Activated B cell treated with CpG ODN at 0.5 μM for 24 hours (primary cell): ENCODE results near the gene RASGRF2. TPM values are rescaled to one million over a fixed set of nuclear protein-coding genes. Genes with fewer than 3 reads are reported as not detected.

Experiments used
- ATAC-seq: fragments of 200-7000 bp; cut with Tn5 transposase; one replicate; pipeline ENCODE4 v1.10.0; 2021; ENCODE audit warnings: low read depth, mild to moderate bottlenecking, moderate library complexity
- CTCF ChIA-PET: fragments of 350-600 bp; sonication (Branson Sonifier 250); formaldehyde crosslinking; loops from one replicate; lab custom pipeline; 2021; ENCODE audit warnings: antibody characterized with exemption; lab: Charles Lee
- POLR2A ChIA-PET: fragments of 350-600 bp; sonication (Branson Sonifier 250); formaldehyde crosslinking; loops from one replicate; lab custom pipeline; 2021; ENCODE audit warnings: antibody characterized with exemption; lab: Charles Lee
- DNase-seq: peaks from one replicate; pipeline ENCODE4 v3.0.0; 2022
- H3K27ac Mint-ChIP-seq: one replicate; pipeline ENCODE4 v1.8.0; 2020; ENCODE audit warnings: mixed read lengths
- H3K27me3 Mint-ChIP-seq: one replicate; pipeline ENCODE4 v1.8.0; 2021; ENCODE audit warnings: mixed read lengths
- H3K36me3 Mint-ChIP-seq: one replicate; pipeline ENCODE4 v1.8.0; 2021; ENCODE audit warnings: low read depth, mixed read lengths
- H3K4me1 Mint-ChIP-seq: one replicate; pipeline ENCODE4 v1.8.0; 2021; ENCODE audit warnings: mixed read lengths
- H3K4me3 Mint-ChIP-seq: one replicate; pipeline ENCODE4 v1.8.0; 2020; ENCODE audit warnings: mild to moderate bottlenecking, mixed read lengths
- H3K9me3 Mint-ChIP-seq: one replicate; pipeline ENCODE4 v1.8.0; 2020; ENCODE audit warnings: mixed read lengths
- CTCF ChIP-seq: fragments of 200-600 bp; IDR thresholded peaks from one replicate; pipeline ENCODE4 v1.8.0; 2022; ENCODE audit warnings: antibody characterized with exemption, mild to moderate bottlenecking
- intact Hi-C: fragments of 100-400 bp; cut with micrococcal nuclease; formaldehyde crosslinking; loops from one replicate; pipeline ENCODE4 v1.15.1; 2024
- total RNA-seq: library from RNA; stranded (reverse); gene quantifications from 2 replicates; pipeline ENCODE4 v1.2.3, GENCODE V29; 2022

Gene RASGRF2
- total RNA-seq, 1 donor from 2014 or later: 0.64 TPM

DNA sequence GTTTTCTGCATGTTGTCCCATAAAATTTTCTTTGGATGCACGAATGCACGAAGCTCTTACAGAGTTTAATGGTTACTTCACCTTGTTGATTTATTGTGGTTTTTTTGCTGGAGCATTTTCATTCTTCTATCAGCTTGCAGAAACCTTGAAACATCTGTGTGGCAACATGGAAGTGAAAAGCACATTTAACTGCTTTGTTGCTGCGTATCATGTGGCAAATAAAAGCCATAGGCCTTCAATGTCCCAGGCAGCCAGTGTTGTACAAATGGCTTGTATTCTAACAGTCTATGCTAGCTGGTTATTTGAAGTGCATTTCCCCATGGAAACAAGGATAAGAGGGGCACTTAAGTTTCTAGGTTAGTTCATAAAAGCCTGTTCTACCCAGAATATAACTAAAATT is 42.5 kb upstream of the RASGRF2 start:
- no peak for DNase-seq
- POLR2A ChIA-PET: no interaction called here

DNA sequence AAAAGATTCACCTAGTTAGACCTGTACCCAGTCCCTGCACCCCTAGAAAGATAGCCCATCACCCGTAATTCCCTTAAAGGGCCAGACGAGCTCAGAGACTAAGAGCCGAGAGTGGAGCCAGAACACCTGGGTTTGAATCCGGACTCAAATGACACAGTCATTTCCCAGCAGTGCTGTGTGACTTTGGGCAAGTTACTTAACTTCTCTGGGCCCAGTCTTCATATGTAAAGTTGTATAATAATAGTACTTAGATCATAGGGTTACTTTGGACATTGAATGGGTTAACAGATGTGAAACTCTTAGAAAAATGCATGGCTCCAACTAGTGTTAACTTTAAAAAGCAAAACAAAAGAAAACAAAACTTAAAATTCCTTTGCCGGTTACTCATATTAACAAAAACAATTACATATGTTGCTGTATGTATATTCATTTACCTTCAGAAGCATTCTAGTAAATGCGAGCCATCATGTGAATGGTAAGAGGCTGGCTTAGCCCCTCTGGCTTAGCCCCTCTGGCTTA is 40.4 kb upstream of the RASGRF2 start:
- ChIA-PET POLR2A (no interaction called here), CTCF (no interaction called here)
- ATAC-seq (no peak), DNase-seq (no peak)
- TF ChIP-seq CTCF: no peak
- Mint-ChIP-seq H3K9me3 (no peaks in the 10 kb centered on the region), H3K4me3 (no peak overlapping the region), H3K4me1 (no peaks in the 10 kb centered on the region), H3K36me3 (no peaks in the 10 kb centered on the region), H3K27ac (no peak overlapping the region), H3K27me3 (peaks cover 2% of the 10 kb centered on the region)
- intact Hi-C loops: no loop called here

More for the DNA sequence above, 42.5 kb upstream of the RASGRF2 start:
- no peak overlapping the region for H3K27ac Mint-ChIP-seq
- CTCF ChIA-PET: no interaction called here
- no peak for TF ChIP-seq CTCF
- H3K4me1 Mint-ChIP-seq: no peaks in the 10 kb centered on the region
- intact Hi-C loops: no loop called here
- no peak for ATAC-seq
- peaks cover 2% of the 10 kb centered on the region for H3K27me3 Mint-ChIP-seq
- no peaks in the 10 kb centered on the region for H3K9me3 Mint-ChIP-seq
- H3K4me3 Mint-ChIP-seq: no peak overlapping the region
- H3K36me3 Mint-ChIP-seq: no peaks in the 10 kb centered on the region

DNA sequence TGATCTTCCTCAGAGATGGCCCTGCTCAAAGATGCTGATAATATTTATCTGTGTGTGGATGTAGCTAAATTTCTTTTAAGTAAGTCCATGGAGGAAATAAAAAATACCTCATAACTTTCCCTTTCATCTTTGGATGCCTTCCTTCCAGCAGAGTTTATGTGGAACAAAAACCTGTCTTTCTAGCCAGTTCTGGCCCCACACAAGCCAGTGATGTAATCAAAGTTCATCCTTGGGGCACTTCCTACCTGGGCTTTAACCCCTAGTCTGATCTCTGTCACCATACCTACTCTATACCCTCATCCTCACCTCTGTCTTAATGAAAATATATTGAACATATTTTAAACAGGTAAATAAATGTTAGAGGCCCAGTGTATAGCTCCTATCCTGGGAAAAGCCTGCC is 39.8 kb upstream of the RASGRF2 start:
- no peaks in the 10 kb centered on the region for H3K9me3 Mint-ChIP-seq
- no peak overlapping the region for H3K4me3 Mint-ChIP-seq
- DNase-seq (no peak), ATAC-seq (no peak)
- no peak overlapping the region for H3K27ac Mint-ChIP-seq
- no peak for TF ChIP-seq CTCF
- ChIA-PET POLR2A (no interaction called here), CTCF (no interaction called here)
- no peaks in the 10 kb centered on the region for H3K4me1 Mint-ChIP-seq
- H3K27me3 Mint-ChIP-seq: peaks cover 2% of the 10 kb centered on the region
- intact Hi-C loops: no loop called here
- H3K36me3 Mint-ChIP-seq: no peaks in the 10 kb centered on the region

GRCh38 chr5:80921026-80921425 is 39.1 kb upstream of the RASGRF2 start:
- ChIA-PET CTCF (no interaction called here), POLR2A (no interaction called here)
- TF ChIP-seq CTCF: no peak
- Mint-ChIP-seq H3K9me3 (no peaks in the 10 kb centered on the region), H3K27me3 (peaks cover 2% of the 10 kb centered on the region), H3K4me1 (no peaks in the 10 kb centered on the region), H3K4me3 (no peak overlapping the region), H3K27ac (no peak overlapping the region), H3K36me3 (no peaks in the 10 kb centered on the region)
- intact Hi-C loops: no loop called here
- no peak for ATAC-seq
- DNase-seq: no peak

GRCh38 chr5:80925931-80926330 is 34.2 kb upstream of the RASGRF2 start:
- TF ChIP-seq CTCF: no peak
- intact Hi-C loops: no loop called here
- Mint-ChIP-seq H3K4me3 (no peak overlapping the region), H3K4me1 (peaks cover 10% of the 10 kb centered on the region), H3K27ac (no peak overlapping the region), H3K36me3 (no peaks in the 10 kb centered on the region), H3K9me3 (no peaks in the 10 kb centered on the region), H3K27me3 (peaks cover 1% of the 10 kb centered on the region)
- ChIA-PET POLR2A (no interaction called here), CTCF (no interaction called here)
- ATAC-seq (no peak), DNase-seq (no peak)
